ENCODE measurements around the gene CTNND2. TPM values are rescaled to one million over a fixed set of nuclear protein-coding genes. Genes with fewer than 3 reads are reported as not detected.

The CTNND2 gene
- total RNA-seq, 1 donor from 2014 or later, result 2.5 TPM

GRCh38 chr5:11905206-11905605 lies 960 bp upstream of the CTNND2 start:
- H3K4me1 Mint-ChIP-seq (ENCODE audit: unreplicated experiment), result peaks cover 9% of the 10 kb centered on the region
- peak overlapping the region; percentile 48 for H3K4me3 Mint-ChIP-seq (ENCODE audit: unreplicated experiment)
- no peaks in the 10 kb centered on the region for H3K9me3 Mint-ChIP-seq (ENCODE audit: unreplicated experiment)
- no peak overlapping the region for H3K27ac Mint-ChIP-seq (ENCODE audit: unreplicated experiment)
- TF ChIP-seq, protein P1, sequence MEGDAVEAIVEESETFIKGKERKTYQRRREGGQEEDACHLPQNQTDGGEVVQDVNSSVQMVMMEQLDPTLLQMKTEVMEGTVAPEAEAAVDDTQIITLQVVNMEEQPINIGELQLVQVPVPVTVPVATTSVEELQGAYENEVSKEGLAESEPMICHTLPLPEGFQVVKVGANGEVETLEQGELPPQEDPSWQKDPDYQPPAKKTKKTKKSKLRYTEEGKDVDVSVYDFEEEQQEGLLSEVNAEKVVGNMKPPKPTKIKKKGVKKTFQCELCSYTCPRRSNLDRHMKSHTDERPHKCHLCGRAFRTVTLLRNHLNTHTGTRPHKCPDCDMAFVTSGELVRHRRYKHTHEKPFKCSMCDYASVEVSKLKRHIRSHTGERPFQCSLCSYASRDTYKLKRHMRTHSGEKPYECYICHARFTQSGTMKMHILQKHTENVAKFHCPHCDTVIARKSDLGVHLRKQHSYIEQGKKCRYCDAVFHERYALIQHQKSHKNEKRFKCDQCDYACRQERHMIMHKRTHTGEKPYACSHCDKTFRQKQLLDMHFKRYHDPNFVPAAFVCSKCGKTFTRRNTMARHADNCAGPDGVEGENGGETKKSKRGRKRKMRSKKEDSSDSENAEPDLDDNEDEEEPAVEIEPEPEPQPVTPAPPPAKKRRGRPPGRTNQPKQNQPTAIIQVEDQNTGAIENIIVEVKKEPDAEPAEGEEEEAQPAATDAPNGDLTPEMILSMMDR (IDR thresholded peaks at IDR 0.05), result no peak
- H3K27me3 Mint-ChIP-seq (ENCODE audit: unreplicated experiment), result peaks cover 62% of the 10 kb centered on the region
- DNase-seq (ENCODE audit: extremely low spot score, unreplicated experiment), result no peak
- no peaks in the 10 kb centered on the region for H3K36me3 Mint-ChIP-seq (ENCODE audit: unreplicated experiment)

DNA sequence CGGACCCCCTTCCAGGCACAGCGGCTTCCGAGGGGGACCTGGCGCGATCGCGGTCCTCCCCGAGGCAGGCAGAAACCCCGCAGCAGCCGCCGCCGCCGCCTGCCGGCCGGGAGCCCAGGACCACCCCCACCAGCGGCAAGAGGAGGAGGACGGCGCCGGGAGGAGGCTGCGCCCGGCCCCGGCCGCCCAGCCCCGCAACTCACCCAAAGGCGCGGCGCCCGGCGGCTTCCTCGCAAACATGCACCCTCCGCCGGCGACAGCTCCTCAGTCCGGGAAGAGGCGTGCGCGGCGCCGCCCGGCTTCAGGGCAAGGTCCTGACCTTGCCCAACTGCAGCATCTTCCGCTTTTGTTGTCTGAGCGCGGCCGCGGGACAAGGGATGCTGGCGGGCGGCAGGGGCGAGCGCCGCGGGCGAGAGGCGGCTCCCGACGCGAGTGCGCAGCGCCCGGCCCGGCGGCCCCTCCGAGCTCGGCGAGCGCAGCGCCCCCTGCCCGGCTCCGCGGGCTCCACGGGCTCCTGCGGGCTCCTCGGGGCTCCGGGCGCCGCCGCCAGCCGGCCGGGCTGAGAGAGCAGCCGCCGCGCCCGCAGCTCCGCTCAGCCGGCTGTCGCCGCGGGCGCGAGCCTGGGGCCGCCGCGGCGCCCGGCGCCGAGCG lies 507 bp downstream of the CTNND2 start:
- no peaks in the 10 kb centered on the region for H3K9me3 Mint-ChIP-seq (ENCODE audit: unreplicated experiment)
- H3K36me3 Mint-ChIP-seq (ENCODE audit: unreplicated experiment), result no peaks in the 10 kb centered on the region
- peaks cover 54% of the 10 kb centered on the region for H3K27me3 Mint-ChIP-seq (ENCODE audit: unreplicated experiment)

GRCh38 chr5:11903121-11903613 lies 1.1 kb downstream of the CTNND2 start:
- H3K27ac Mint-ChIP-seq (ENCODE audit: unreplicated experiment), result no peak overlapping the region
- no peaks in the 10 kb centered on the region for H3K36me3 Mint-ChIP-seq (ENCODE audit: unreplicated experiment)
- TF ChIP-seq, protein P1 (IDR thresholded peaks at IDR 0.05), result no peak
- no peaks in the 10 kb centered on the region for H3K9me3 Mint-ChIP-seq (ENCODE audit: unreplicated experiment)
- no peak for DNase-seq (ENCODE audit: extremely low spot score, unreplicated experiment)
- peak overlapping the region; percentile 60 for H3K4me3 Mint-ChIP-seq (ENCODE audit: unreplicated experiment)
- peaks cover 9% of the 10 kb centered on the region for H3K4me1 Mint-ChIP-seq (ENCODE audit: unreplicated experiment)
- H3K27me3 Mint-ChIP-seq (ENCODE audit: unreplicated experiment), result peaks cover 48% of the 10 kb centered on the region

More for the DNA sequence above, 507 bp downstream of the CTNND2 start:
- DNase-seq (ENCODE audit: extremely low spot score, unreplicated experiment), result no peak
- H3K4me1 Mint-ChIP-seq (ENCODE audit: unreplicated experiment), result peaks cover 9% of the 10 kb centered on the region
- TF ChIP-seq, protein P1 (IDR thresholded peaks at IDR 0.05), result peak; percentile 17
- peak overlapping the region; percentile 60 for H3K4me3 Mint-ChIP-seq (ENCODE audit: unreplicated experiment)
- H3K27ac Mint-ChIP-seq (ENCODE audit: unreplicated experiment), result no peak overlapping the region

DNA sequence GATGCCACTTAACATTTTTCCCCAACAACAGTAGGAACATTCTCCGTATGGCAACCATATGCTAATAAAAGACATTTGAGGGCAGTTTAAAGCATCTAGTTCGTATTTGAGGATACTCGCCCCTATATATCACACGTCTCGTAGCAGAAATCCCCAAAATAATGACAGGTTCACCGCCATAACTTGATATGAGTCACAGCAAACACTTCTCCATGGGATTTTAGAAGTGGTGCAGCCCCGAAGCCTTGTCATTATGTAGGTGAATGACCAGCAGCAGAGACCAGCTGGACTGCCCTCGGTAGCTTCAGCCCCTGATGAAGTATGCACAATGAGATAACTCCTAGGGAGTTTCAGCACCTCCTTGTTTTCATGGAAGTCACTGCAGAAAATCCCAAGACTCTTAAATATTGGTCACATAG lies 2.0 kb downstream of the CTNND2 start:
- no peak for DNase-seq (ENCODE audit: extremely low spot score, unreplicated experiment)
- Mint-ChIP-seq H3K4me1 (ENCODE audit: unreplicated experiment) (peaks cover 9% of the 10 kb centered on the region), H3K27me3 (ENCODE audit: unreplicated experiment) (peaks cover 40% of the 10 kb centered on the region), H3K36me3 (ENCODE audit: unreplicated experiment) (no peaks in the 10 kb centered on the region), H3K27ac (ENCODE audit: unreplicated experiment) (no peak overlapping the region), H3K9me3 (ENCODE audit: unreplicated experiment) (no peaks in the 10 kb centered on the region), H3K4me3 (ENCODE audit: unreplicated experiment) (no peak overlapping the region)
- TF ChIP-seq, protein P1 (IDR thresholded peaks at IDR 0.05), result no peak

- Mint-ChIP-seq H3K4me1 (ENCODE audit: unreplicated experiment) (peaks cover 6% of the 10 kb centered on the region), H3K27ac (ENCODE audit: unreplicated experiment) (no peak overlapping the region), H3K9me3 (ENCODE audit: unreplicated experiment) (no peaks in the 10 kb centered on the region), H3K36me3 (ENCODE audit: unreplicated experiment) (no peaks in the 10 kb centered on the region), H3K4me3 (ENCODE audit: unreplicated experiment) (no peak overlapping the region), H3K27me3 (ENCODE audit: unreplicated experiment) (peaks cover 19% of the 10 kb centered on the region)
- no peak for DNase-seq (ENCODE audit: extremely low spot score, unreplicated experiment)
- TF ChIP-seq, protein P1 (IDR thresholded peaks at IDR 0.05), result no peak
Observed at GRCh38 chr5:11898787-11899186, 5.5 kb downstream of the CTNND2 start.
